ENCODE results near the gene COX8A. TPM values are rescaled to one million over a fixed set of nuclear protein-coding genes. Genes with fewer than 3 reads are reported as not detected.

The COX8A gene
- total RNA-seq, 1 donor: 225 TPM

DNA sequence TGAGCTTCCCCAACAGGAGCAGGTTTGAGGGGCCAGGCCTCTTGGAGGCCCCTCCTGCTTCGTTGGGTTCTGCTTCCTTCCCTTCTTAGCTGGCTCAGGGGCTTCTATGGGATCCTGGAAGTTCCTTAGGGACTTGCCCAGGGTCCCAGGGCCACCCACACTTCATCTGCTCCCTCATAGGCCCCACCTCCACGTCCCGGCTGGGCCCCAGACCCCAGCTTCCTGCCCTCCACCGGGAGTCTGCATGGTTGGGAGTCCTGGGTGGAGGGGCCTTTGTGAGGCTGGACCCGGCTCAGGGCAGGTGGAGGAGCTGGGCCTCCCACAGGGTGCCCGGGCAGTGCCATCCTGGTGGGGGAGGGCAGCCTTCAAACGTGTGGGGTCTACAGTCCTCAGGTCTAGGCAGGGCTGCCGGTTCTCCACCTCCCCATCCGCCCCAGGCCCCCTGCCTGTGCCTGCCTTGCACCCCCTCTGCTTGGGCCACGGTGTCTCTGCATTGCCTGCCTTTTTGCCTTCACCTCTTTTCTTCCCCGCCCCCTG is 23.4 kb downstream of the COX8A start:
- TF ChIP-seq, protein P1, sequence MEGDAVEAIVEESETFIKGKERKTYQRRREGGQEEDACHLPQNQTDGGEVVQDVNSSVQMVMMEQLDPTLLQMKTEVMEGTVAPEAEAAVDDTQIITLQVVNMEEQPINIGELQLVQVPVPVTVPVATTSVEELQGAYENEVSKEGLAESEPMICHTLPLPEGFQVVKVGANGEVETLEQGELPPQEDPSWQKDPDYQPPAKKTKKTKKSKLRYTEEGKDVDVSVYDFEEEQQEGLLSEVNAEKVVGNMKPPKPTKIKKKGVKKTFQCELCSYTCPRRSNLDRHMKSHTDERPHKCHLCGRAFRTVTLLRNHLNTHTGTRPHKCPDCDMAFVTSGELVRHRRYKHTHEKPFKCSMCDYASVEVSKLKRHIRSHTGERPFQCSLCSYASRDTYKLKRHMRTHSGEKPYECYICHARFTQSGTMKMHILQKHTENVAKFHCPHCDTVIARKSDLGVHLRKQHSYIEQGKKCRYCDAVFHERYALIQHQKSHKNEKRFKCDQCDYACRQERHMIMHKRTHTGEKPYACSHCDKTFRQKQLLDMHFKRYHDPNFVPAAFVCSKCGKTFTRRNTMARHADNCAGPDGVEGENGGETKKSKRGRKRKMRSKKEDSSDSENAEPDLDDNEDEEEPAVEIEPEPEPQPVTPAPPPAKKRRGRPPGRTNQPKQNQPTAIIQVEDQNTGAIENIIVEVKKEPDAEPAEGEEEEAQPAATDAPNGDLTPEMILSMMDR (IDR thresholded peaks at IDR 0.05; ENCODE audit: insufficient read depth, low read depth, low read length): no peak
- DNase-seq (ENCODE audit: low read depth): no peak
- no peak overlapping the region for H3K4me3 ChIP-seq (ENCODE audit: low read depth, low read length)

DNA sequence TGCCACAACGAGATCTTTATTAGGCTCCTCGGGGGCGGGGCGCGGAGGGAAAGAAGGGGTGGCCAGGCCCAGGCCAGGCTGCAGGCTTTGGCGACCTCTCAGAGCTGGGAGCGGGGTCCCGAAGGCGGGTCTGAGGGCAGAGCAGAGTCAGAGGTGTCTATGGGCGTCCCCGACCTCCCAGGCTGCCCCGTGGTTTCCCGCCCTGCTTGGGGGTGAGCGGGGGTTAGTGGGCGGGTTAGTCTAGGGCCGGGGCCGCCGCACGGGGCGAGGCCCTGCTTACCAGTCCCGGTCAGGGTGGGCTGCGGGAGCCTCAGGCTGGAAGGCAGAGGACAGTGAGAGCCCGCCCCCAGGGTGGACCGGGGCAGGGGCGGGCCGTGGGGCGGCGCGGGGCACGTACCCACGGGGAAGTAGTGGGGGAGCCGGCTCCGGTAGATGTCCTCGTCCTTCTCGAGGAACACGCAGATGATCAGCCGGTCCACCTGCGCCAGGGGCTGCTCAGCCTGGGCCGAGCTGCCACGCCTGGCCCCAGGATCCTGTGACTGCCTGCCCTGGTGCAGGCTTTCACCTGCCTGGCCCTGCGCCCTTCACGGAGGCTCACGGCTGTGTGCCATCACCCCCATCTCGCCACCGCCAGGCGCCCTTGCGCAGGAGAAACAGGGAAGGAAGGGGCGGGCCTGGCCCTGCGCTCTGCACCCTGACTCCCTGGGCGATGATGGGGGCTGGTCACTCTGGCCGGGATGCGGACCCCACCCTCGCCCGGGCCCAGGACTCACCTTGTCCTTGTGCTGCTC is 24.3 kb downstream of the COX8A start:
- DNase-seq (ENCODE audit: low read depth): no peak
- no peak overlapping the region for H3K4me3 ChIP-seq (ENCODE audit: low read depth, low read length)
- TF ChIP-seq, protein P1 (IDR thresholded peaks at IDR 0.05; ENCODE audit: insufficient read depth, low read depth, low read length): no peak

DNA sequence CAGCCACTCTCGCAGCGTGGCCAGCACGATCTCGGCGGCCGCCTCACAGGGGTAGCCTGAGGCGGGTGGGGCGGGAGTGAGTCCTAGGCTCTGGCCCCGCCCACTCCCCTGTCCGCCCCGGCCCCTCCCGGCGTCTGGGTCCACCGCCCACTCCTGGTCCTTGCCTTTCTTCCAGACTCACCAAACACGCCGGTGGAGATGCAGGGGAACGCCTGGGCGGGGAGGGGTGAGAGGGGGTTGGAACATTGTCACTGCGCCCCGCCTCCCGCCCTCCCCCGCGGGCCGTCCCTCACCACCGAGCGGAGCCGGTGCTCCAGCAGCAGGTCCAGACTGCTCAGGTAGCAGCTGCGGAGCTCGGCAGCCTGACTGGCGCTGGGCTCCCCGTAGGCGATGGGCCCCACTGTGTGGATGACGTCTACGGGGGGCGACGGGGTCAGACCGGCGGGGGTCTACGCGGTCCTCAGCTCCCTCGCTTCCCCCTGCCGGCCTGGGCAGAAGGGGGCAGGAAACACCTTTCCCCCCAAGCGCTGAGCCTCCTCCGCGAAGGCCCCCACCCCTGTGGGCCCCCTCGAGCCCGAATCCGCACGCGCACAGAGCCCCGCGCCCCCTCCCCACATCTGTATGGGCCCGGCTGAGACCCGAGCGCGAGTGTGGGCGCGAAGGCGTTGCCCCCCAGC is 25.1 kb downstream of the COX8A start:
- H3K4me3 ChIP-seq (ENCODE audit: low read depth, low read length): no peak overlapping the region

DNA sequence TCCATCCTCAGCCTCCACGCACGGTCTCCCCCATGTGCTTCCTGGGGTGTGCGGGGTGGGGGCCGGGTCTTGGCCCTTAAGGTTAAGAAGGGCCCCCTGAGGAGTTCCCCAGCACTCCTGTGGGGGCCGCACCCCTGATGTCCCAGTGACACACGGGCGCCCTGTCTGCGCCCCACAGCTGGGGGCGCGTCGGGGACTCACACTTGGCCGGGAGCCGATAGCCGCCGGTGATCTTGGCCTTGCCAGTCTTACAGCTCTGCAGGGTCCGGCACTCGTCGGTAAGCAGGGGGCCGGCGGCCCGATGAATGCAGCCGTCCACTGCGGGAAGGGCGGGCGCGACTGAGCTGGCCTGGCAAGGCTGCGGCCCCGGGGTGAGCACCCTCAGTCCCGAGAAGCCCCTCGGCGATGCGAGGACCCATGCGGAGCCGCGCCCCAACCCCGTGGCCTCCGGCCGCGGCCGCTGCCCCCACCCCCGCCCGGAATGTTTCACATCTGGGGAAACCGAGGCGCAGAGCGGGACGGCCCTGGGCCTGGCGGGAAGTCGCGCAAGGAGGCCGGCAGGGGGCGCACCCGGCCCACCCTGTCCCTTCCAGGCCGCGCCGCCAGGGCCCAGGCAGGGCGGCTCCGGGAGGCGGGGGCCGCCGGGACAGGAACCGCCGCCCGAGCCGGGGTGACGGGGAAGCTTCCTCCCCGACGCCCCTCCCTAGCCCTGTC is 25.8 kb downstream of the COX8A start:
- DNase-seq (ENCODE audit: low read depth): peak; percentile 71
- TF ChIP-seq, protein P1 (IDR thresholded peaks at IDR 0.05; ENCODE audit: insufficient read depth, low read depth, low read length): peak; percentile 68
- peak overlapping the region; percentile 32 for H3K4me3 ChIP-seq (ENCODE audit: low read depth, low read length)

More for the DNA sequence above, 25.1 kb downstream of the COX8A start:
- DNase-seq (ENCODE audit: low read depth): no peak
- TF ChIP-seq, protein P1 (IDR thresholded peaks at IDR 0.05; ENCODE audit: insufficient read depth, low read depth, low read length): no peak

DNA sequence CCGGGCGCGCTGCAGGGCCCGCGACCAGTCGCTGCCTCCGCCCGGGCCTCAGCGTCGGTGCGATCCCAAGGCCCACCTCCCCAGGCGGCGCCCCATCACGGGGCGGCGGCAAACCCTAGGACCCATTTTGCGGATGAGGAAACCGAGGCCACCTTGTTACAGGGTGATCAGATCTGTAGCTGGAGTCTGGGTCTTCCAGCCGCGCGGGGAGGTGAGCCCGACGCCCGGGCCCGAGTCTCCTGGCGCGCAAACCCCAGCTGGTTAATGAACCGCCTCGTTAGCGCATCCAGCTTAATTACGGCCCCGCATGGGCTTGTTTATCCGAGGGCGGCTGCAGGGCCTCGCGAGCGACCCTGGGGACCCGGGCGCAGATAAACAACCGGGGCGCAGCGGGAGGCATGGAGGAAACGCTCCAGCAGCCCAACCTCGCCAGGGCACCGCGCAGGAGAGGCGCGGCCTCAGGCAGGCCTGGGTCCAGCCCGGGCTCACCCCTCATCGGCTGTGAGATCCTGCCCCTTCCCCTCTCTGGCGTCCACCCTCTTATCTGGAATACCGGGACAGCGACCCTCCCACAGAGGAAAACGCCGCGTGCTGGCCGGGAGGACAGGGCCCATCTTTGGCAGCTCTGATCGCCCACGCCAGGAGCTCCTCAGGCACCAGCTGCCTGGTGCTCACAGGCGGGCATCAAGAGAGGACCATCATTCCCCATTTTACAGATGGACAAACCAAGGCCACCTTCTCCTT is 26.5 kb downstream of the COX8A start:
- TF ChIP-seq, protein P1 (IDR thresholded peaks at IDR 0.05; ENCODE audit: insufficient read depth, low read depth, low read length): no peak
- H3K4me3 ChIP-seq (ENCODE audit: low read depth, low read length): peak overlapping the region; percentile 32
- no peak for DNase-seq (ENCODE audit: low read depth)
